ENCODE results near the gene GNMT.

The GNMT gene

DNA sequence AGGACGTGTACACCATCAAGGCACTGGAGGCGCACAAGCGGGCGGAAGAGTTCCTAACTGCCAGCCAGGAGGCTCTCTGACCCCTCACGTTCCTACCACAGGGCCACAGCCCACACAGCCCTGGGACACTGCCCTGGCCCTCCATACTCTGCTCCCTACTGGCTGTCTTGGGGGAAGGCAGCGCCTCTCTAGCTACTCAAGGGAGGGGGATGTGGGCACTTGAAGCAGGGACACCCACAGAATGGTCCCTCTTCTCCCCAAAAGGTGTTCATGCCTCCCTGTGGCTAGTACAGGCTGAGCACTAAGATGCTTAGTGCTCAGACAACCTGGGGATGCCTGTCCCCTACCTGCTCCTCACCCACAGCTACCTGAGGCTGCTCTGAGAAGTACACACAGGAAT is 50.7 kb downstream of the GNMT start:
- DNase-seq (ENCODE audit: low spot score), result no peak
- H3K27ac ChIP-seq, result no peak overlapping the region
- TF ChIP-seq, protein P1, sequence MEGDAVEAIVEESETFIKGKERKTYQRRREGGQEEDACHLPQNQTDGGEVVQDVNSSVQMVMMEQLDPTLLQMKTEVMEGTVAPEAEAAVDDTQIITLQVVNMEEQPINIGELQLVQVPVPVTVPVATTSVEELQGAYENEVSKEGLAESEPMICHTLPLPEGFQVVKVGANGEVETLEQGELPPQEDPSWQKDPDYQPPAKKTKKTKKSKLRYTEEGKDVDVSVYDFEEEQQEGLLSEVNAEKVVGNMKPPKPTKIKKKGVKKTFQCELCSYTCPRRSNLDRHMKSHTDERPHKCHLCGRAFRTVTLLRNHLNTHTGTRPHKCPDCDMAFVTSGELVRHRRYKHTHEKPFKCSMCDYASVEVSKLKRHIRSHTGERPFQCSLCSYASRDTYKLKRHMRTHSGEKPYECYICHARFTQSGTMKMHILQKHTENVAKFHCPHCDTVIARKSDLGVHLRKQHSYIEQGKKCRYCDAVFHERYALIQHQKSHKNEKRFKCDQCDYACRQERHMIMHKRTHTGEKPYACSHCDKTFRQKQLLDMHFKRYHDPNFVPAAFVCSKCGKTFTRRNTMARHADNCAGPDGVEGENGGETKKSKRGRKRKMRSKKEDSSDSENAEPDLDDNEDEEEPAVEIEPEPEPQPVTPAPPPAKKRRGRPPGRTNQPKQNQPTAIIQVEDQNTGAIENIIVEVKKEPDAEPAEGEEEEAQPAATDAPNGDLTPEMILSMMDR (IDR thresholded peaks at IDR 0.05), result no peak
- no peak overlapping the region for H3K4me3 ChIP-seq

DNA sequence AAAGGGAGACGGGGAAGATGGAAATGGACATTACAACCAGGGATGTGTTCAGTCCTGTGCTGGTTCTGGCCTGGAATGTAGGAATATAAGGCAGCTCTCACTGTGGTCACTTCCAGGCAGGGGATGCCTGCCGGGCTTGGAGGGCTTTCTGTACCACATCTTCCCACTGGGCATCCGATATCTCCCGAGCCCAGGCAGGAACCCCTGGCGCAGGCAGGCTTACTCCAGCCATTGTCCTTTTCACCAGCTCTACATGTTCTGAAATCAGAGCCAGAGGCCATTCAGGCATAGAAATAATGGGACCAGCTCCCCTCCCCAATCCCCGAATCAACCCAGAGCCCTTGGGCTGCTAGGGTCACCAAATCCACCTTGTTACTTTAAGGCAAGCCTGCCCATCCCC is 51.8 kb downstream of the GNMT start:
- TF ChIP-seq, protein P1 (IDR thresholded peaks at IDR 0.05), result no peak
- H3K4me3 ChIP-seq, result peak overlapping the region; percentile 89
- H3K27ac ChIP-seq, result no peak overlapping the region
- no peak for DNase-seq (ENCODE audit: low spot score)

DNA sequence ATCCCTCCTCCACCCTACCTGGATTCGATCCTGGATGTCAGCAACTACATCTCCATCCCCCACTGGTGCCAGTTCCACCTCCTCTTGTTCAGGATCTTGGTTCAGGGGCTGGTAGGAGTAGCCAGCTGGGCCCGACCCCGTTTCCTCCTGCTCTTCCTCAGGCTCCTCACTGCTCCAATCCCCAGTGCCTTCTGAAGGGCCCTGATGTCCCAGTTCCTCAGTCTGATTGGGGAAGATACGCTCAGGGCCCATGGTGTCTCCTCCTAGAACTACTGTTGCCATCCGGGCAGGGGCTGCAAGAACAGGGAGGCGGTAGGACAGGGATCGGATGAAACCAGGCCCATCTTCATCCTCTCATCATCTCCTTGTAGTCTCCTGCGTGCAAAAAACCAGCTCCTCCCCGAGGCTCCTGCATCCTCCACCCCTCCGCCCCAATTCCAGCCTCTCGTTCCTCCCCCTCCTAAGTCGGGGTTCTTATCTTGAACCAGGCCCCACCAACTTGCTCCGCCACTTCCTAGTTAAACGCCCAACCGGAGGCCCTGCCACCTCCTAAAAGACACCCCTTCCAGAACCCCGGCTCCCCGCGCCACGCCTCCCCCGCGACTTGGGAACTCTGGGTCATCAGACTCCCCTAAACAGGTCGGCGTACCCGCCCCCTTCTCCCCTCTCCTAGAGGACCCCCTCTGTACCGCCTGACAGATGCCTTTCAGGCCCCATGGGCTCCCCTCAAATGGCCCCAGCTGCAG is 52.7 kb downstream of the GNMT start:
- H3K4me3 ChIP-seq, result peak overlapping the region; percentile 89
- TF ChIP-seq, protein P1 (IDR thresholded peaks at IDR 0.05), result no peak
- DNase-seq (ENCODE audit: low spot score), result no peak
- H3K27ac ChIP-seq, result peak overlapping the region; percentile 55 to 82

Measured in coronary artery (tissue), 2 donors.